SU-DHL-6 (cell line): Measurements from ENCODE around the gene NATD1.

Experiments used
- H2AFZ ChIP-seq: fragments of 200-600 bp; sonication (generic); 2 replicates; pipeline ENCODE4 v1.6.1; 2014; ENCODE audit warnings: low read depth, mild to moderate bottlenecking, moderate library complexity, mixed read lengths, antibody characterized with exemption, low read length; ENCODE audit not compliant: severe bottlenecking
- H3F3A ChIP-seq: fragments of 200-600 bp; shearing (Covaris generic); 2 replicates; pipeline ENCODE4 v1.6.0; 2016; ENCODE audit warnings: antibody characterized with exemption, mild to moderate bottlenecking; ENCODE audit not compliant: insufficient read depth
- H3K27ac ChIP-seq: fragments of 200-600 bp; sonication (generic); 2 replicates; pipeline ENCODE4 v1.5.1; 2016; ENCODE audit warnings: low read depth, mild to moderate bottlenecking, low read length, moderate library complexity, mixed read lengths
- H3K27me3 ChIP-seq: fragments of 200-600 bp; sonication (generic), shearing (Covaris generic); 2 replicates; pipeline ENCODE4 v1.6.0; 2014; ENCODE audit warnings: mild to moderate bottlenecking, low read length
- H3K36me3 ChIP-seq: fragments of 200-600 bp; sonication (generic); 2 replicates; pipeline ENCODE4 v1.6.1; 2014; ENCODE audit warnings: mild to moderate bottlenecking, low read length, mixed read lengths
- H3K4me2 ChIP-seq: fragments of 300-600, 200-600 bp; shearing (Covaris generic), sonication (generic); 2 replicates; pipeline ENCODE4 v1.6.0; 2014; ENCODE audit warnings: low read length, low read depth, mild to moderate bottlenecking; ENCODE audit not compliant: poor library complexity, severe bottlenecking
- H3K4me3 ChIP-seq: fragments of 200-600 bp; sonication (generic); 2 replicates; pipeline ENCODE4 v1.5.1; 2014; ENCODE audit warnings: antibody characterized with exemption, low read length, mild to moderate bottlenecking, mixed read lengths; ENCODE audit not compliant: insufficient read depth, poor library complexity, severe bottlenecking
- H3K79me2 ChIP-seq: fragments of 200-600 bp; sonication (generic); 2 replicates; pipeline ENCODE4 v1.6.1; 2014; ENCODE audit warnings: mild to moderate bottlenecking, low read length, moderate library complexity; ENCODE audit not compliant: insufficient read depth
- H3K9ac ChIP-seq: fragments of 200-600 bp; sonication (generic); 2 replicates; pipeline ENCODE4 v1.7.0; 2014; ENCODE audit warnings: mild to moderate bottlenecking, low read length
- H3K9me2 ChIP-seq: fragments of 200-600 bp; sonication (generic); replicated peaks from 2 replicates; pipeline ENCODE4 v1.6.1; 2014; ENCODE audit warnings: low read length; ENCODE audit not compliant: insufficient read depth
- H3K9me3 ChIP-seq: fragments of 200-600 bp; sonication (generic); 2 replicates; pipeline ENCODE4 v1.6.1; 2014; ENCODE audit warnings: low read length, mixed read lengths; ENCODE audit not compliant: insufficient read depth
- H4K20me1 ChIP-seq: fragments of 200-600 bp; sonication (generic); 2 replicates; pipeline ENCODE4 v1.6.1; 2014; ENCODE audit warnings: low read depth, mild to moderate bottlenecking, antibody characterized with exemption, low read length, moderate library complexity, mixed read lengths
- EZH2phosphoT487 ChIP-seq: fragments of 200-600 bp; sonication (generic), shearing (Covaris generic); conservative IDR thresholded peaks from 2 replicates; pipeline ENCODE4 v1.6.1; 2018; ENCODE audit warnings: mild to moderate bottlenecking, antibody characterized with exemption, low read length, moderate library complexity, mixed read lengths
- TF ChIP-seq, protein P1 (sequence below): fragments of 200-600 bp; sonication (generic); IDR thresholded peaks from one replicate; pipeline ENCODE4 v1.5.1; 2017; ENCODE audit warnings: antibody characterized with exemption, mild to moderate bottlenecking, low read length, moderate library complexity; ENCODE audit not compliant: insufficient read depth, poor library complexity, severe bottlenecking

Gene NATD1

DNA sequence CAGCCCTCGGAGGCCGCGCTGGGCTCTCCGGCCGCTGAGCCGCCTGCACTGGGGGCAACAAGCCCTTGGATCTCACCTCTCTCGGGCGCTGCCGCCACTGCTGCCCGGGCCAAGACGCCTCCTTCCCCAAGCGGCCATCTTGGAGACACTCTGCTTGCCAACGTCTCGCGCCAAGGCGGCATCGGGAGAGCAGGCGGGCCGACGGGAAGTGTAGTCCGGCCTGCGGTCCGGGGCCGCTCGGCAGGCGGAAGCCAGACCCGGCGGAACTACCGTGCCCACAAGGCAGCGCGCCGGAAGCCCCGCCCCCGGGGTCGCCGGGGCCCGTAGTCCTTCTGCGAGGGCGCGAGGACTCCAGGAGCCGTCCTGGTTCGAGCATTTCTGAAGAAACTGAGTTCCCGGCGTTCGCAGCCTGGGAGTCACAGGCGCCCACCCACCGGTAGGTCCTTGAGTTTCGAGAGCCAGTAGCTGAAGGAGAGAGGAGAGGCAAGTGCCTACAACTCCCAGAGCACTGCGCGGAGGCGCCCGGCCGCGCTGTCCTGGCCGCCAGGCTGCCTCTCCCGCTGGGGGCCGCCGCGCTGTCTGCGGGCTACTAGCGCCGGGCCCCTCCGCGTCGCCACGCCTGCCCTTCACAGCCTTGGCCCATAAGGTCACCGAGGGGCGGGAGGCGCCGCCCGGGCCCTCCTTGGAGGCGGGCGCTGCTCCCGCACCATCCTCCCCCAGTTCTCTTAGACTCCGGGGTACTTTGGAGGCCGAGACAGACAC is 39.0 kb downstream of the NATD1 start, which contains the start of gene TMEM11:
TMEM11 (minus strand) TSS at position 147 of the 762 bp plus-strand sequence; CDS start at position 138, 9 bp downstream.
- H3K27me3 ChIP-seq, result no peaks in the 10 kb centered on the region
- H3K4me3 ChIP-seq, result peak within 1 kb of the TSS; percentile 81
- H3K9me2 ChIP-seq, result no peaks in the 10 kb centered on the region
- H3K4me2 ChIP-seq, result peak within 1 kb of the TSS; percentile 94
- peak within 1 kb of the TSS; percentile 98 for H3K9ac ChIP-seq
- H4K20me1 ChIP-seq, result peaks cover 14% of the 10 kb centered on the region
- peaks cover 87% of the 10 kb centered on the region for H3K79me2 ChIP-seq
- H3K36me3 ChIP-seq, result no peaks in the 10 kb centered on the region
- H3K9me3 ChIP-seq, result no peaks in the 10 kb centered on the region
- peak within 1 kb of the TSS; percentile 87 for H2AFZ ChIP-seq
- TF ChIP-seq EZH2phosphoT487, result no peak
- TF ChIP-seq, protein P1, sequence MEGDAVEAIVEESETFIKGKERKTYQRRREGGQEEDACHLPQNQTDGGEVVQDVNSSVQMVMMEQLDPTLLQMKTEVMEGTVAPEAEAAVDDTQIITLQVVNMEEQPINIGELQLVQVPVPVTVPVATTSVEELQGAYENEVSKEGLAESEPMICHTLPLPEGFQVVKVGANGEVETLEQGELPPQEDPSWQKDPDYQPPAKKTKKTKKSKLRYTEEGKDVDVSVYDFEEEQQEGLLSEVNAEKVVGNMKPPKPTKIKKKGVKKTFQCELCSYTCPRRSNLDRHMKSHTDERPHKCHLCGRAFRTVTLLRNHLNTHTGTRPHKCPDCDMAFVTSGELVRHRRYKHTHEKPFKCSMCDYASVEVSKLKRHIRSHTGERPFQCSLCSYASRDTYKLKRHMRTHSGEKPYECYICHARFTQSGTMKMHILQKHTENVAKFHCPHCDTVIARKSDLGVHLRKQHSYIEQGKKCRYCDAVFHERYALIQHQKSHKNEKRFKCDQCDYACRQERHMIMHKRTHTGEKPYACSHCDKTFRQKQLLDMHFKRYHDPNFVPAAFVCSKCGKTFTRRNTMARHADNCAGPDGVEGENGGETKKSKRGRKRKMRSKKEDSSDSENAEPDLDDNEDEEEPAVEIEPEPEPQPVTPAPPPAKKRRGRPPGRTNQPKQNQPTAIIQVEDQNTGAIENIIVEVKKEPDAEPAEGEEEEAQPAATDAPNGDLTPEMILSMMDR, result no peak
- no peaks in the 10 kb centered on the region for H3F3A ChIP-seq
- H3K27ac ChIP-seq, result peak within 1 kb of the TSS; percentile 76

DNA sequence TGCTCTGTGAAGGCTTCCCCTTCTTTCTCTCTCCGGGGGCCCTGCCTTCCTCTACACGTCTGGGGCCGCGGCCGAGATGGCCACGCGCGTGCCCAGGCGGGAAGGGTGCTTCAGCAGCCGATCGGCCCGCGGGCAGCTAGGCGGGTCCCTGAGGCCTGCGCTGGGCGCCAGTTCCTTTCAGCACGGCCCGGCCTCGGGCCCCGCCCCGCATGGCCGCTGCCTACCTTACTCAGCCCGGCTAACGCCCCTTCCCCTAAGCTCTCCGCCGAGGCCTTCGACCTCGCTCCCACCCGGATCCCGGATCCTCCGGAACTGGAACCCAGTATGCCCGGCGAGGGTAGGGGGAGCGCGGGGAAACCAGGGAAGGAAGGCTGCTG is 39.6 kb downstream of the NATD1 start:
- H3K4me3 ChIP-seq, result peak overlapping the region; percentile 81
- no peaks in the 10 kb centered on the region for H3K9me2 ChIP-seq
- peaks cover 14% of the 10 kb centered on the region for H4K20me1 ChIP-seq
- H3K36me3 ChIP-seq, result no peaks in the 10 kb centered on the region
- H3K27ac ChIP-seq, result peak overlapping the region; percentile 76
- H2AFZ ChIP-seq, result peak overlapping the region; percentile 87
- H3K9ac ChIP-seq, result peak overlapping the region; percentile 98
- H3K79me2 ChIP-seq, result peaks cover 92% of the 10 kb centered on the region
- no peaks in the 10 kb centered on the region for H3F3A ChIP-seq
- H3K9me3 ChIP-seq, result no peaks in the 10 kb centered on the region
- peak overlapping the region; percentile 94 for H3K4me2 ChIP-seq
- no peaks in the 10 kb centered on the region for H3K27me3 ChIP-seq
- TF ChIP-seq, protein P1, result no peak
- TF ChIP-seq EZH2phosphoT487, result no peak

DNA sequence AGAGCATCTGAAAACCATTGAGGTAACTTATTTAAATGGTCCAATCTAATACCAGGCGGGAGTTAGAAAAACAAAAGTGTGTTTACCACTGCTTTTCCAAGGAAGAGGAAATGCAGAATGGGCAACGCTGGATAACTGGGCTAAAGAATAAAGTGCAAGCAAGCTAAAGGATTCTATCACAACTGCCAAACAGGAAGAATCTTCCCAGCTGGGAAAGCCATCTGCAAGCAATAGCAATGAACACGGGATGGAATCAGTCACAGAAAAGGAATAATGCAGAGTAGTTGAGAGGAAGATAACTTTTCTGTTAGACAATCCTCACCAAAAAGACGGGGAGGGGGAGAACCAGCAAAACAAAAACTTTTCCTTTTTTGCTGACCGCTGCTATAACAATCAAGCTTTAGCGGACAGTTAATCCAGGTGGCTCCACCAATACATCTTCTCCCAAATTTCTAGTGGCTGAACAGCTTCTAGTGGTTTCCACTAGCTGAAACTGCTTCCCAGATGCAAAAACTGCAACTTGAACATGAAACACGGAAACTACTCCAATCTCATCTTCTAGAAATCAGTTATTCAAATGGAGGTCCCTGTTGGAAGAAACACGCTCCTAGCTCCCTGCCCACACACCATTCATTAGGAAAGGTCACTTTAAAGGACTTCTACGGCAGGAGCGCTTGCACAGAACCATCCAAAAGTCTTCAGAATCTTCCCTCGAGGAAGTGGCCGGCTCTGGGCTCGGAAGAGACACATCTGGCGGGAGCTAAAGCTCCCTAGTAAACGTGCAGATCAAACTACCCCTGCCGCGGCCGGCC is 40.2 kb downstream of the NATD1 start:
- H3K4me3 ChIP-seq, result peak overlapping the region; percentile 81
- H3K27me3 ChIP-seq, result no peaks in the 10 kb centered on the region
- H3K36me3 ChIP-seq, result no peaks in the 10 kb centered on the region
- H3K9ac ChIP-seq, result peak overlapping the region; percentile 98
- peaks cover 14% of the 10 kb centered on the region for H4K20me1 ChIP-seq
- TF ChIP-seq, protein P1, result no peak
- no peak for TF ChIP-seq EZH2phosphoT487
- peak overlapping the region; percentile 76 for H3K27ac ChIP-seq
- peak overlapping the region; percentile 94 for H3K4me2 ChIP-seq
- no peaks in the 10 kb centered on the region for H3K9me2 ChIP-seq
- H2AFZ ChIP-seq, result peak overlapping the region; percentile 87
- H3F3A ChIP-seq, result no peaks in the 10 kb centered on the region
- H3K9me3 ChIP-seq, result no peaks in the 10 kb centered on the region
- H3K79me2 ChIP-seq, result peaks cover 92% of the 10 kb centered on the region
